ENCODE results near the gene STON2. TPM values are rescaled to one million over a fixed set of nuclear protein-coding genes. Genes with fewer than 3 reads are reported as not detected.

The STON2 gene
- total RNA-seq, 2 experiments from 2014 or later, result not detected

GRCh38 chr14:81401420-81402122, 1.4 kb upstream of the STON2 start:
- no peak overlapping the region for H3K27ac Mint-ChIP-seq

GRCh38 chr14:81400852-81401251, 728 bp upstream of the STON2 start:
- H3K27ac Mint-ChIP-seq, result no peak overlapping the region

More at GRCh38 chr14:81401420-81402122, 1.4 kb upstream of the STON2 start:
- Mint-ChIP-seq H3K4me3 (no peak overlapping the region), H3K27me3 (peaks cover 6% of the 10 kb centered on the region), H3K9me3 (no peaks in the 10 kb centered on the region), H3K4me1 (ENCODE audit: low read depth) (no peaks in the 10 kb centered on the region), H3K36me3 (ENCODE audit: low read depth) (no peaks in the 10 kb centered on the region)
- Histone ChIP-seq H3K4me3 (ENCODE audit: low read length) (no peak overlapping the region), H3K27ac (ENCODE audit: low read depth in 1 of 2, low read length in 2 of 2) (no peak overlapping the region), H3K9me3 (ENCODE audit: control insufficient read depth in 1 of 2, insufficient read depth in 1 of 2, low read length in 2 of 2) (no peaks in the 10 kb centered on the region), H3K4me1 (ENCODE audit: insufficient read depth, low read length) (no peaks in the 10 kb centered on the region), H3K27me3 (ENCODE audit: control insufficient read depth in 1 of 2, insufficient read depth in 2 of 2, low read length in 2 of 2) (no peaks in the 10 kb centered on the region), H3K36me3 (ENCODE audit: insufficient read depth, low read length) (no peaks in the 10 kb centered on the region)
- POLR2A ChIA-PET, result no interaction called here
- TF ChIP-seq CTCF (IDR thresholded peaks at IDR 0.05), result no peak
- DNase-seq (peak in 2 of 14 experiments; percentile 37 to 48), ATAC-seq (ENCODE audit: poor library complexity) (no peak)
- CTCF ChIA-PET, result no interaction called here
- intact Hi-C loops (cut with DNase I, micrococcal nuclease), result no loop called here

GRCh38 chr14:81398196-81398891, 1.8 kb downstream of the STON2 start:
- peaks cover 6% of the 10 kb centered on the region for H3K27me3 Mint-ChIP-seq
- H3K27ac ChIP-seq (ENCODE audit: low read depth in 1 of 2, low read length in 2 of 2), result no peak overlapping the region
- no peaks in the 10 kb centered on the region for H3K4me1 ChIP-seq (ENCODE audit: insufficient read depth, low read length)
- H3K27ac Mint-ChIP-seq, result no peak overlapping the region
- POLR2A ChIA-PET, result no interaction called here
- H3K36me3 Mint-ChIP-seq (ENCODE audit: low read depth), result no peaks in the 10 kb centered on the region
- DNase-seq, result no peak
- H3K27me3 ChIP-seq (ENCODE audit: control insufficient read depth in 1 of 2, insufficient read depth in 2 of 2, low read length in 2 of 2), result peaks cover 0 to 2% of the 10 kb centered on the region in 2 experiments
- H3K4me3 ChIP-seq (ENCODE audit: low read length), result no peak overlapping the region
- no peaks in the 10 kb centered on the region for H3K9me3 ChIP-seq (ENCODE audit: control insufficient read depth in 1 of 2, insufficient read depth in 1 of 2, low read length in 2 of 2)
- H3K9me3 Mint-ChIP-seq, result no peaks in the 10 kb centered on the region
- ATAC-seq (ENCODE audit: poor library complexity), result no peak
- no peak overlapping the region for H3K4me3 Mint-ChIP-seq
- CTCF ChIA-PET, result no interaction called here
- intact Hi-C loops (cut with DNase I, micrococcal nuclease), result no loop called here
- H3K4me1 Mint-ChIP-seq (ENCODE audit: low read depth), result no peaks in the 10 kb centered on the region
- no peak for TF ChIP-seq CTCF (IDR thresholded peaks at IDR 0.05)
- no peaks in the 10 kb centered on the region for H3K36me3 ChIP-seq (ENCODE audit: insufficient read depth, low read length)

More at GRCh38 chr14:81400852-81401251, 728 bp upstream of the STON2 start:
- H3K4me1 ChIP-seq (ENCODE audit: insufficient read depth, low read length), result no peaks in the 10 kb centered on the region
- Mint-ChIP-seq H3K9me3 (no peaks in the 10 kb centered on the region), H3K27me3 (peaks cover 6% of the 10 kb centered on the region), H3K36me3 (ENCODE audit: low read depth) (no peaks in the 10 kb centered on the region), H3K4me1 (ENCODE audit: low read depth) (no peaks in the 10 kb centered on the region), H3K4me3 (no peak overlapping the region)
- no peak for TF ChIP-seq CTCF (IDR thresholded peaks at IDR 0.05)
- CTCF ChIA-PET, result no interaction called here
- no peak for ATAC-seq (ENCODE audit: poor library complexity)
- H3K36me3 ChIP-seq (ENCODE audit: insufficient read depth, low read length), result no peaks in the 10 kb centered on the region
- intact Hi-C loops (cut with DNase I, micrococcal nuclease), result no loop called here
- H3K27me3 ChIP-seq (ENCODE audit: control insufficient read depth in 1 of 2, insufficient read depth in 2 of 2, low read length in 2 of 2), result no peaks in the 10 kb centered on the region
- DNase-seq, result peak in 2 of 14 experiments; percentile 37 to 45
- no peak overlapping the region for H3K4me3 ChIP-seq (ENCODE audit: low read length)
- H3K27ac ChIP-seq (ENCODE audit: low read depth in 1 of 2, low read length in 2 of 2), result no peak overlapping the region
- no peaks in the 10 kb centered on the region for H3K9me3 ChIP-seq (ENCODE audit: control insufficient read depth in 1 of 2, insufficient read depth in 1 of 2, low read length in 2 of 2)
- POLR2A ChIA-PET, result no interaction called here
